Fibroblast of the aortic adventitia (primary cell): ENCODE measurements around the gene PTMA. TPM values are rescaled to one million over a fixed set of nuclear protein-coding genes. Genes with fewer than 3 reads are reported as not detected.
"Not testable (repeated sequence)": the region's sequence is repeated elsewhere in the genome, so short reads cannot be mapped to it uniquely, and the experiment has no call there.

Experiments used
- DNase-seq: peaks from one replicate; pipeline ENCODE4 v3.0.0-alpha.2; 2010; ENCODE audit warnings: low read depth
- H3K4me3 ChIP-seq: 2 replicates; pipeline ENCODE4 v1.5.1; 2011; ENCODE audit warnings: low read depth, mild to moderate bottlenecking, control low read depth, low read length, moderate library complexity
- CTCF ChIP-seq: IDR thresholded peaks from 2 replicates; pipeline ENCODE4 v1.5.1; 2011; ENCODE audit warnings: mild to moderate bottlenecking, low read length, control low read depth, inconsistent platforms; ENCODE audit not compliant: insufficient read depth
- total RNA-seq: library from RNA; depleted of rRNA; stranded (reverse); fragments of >200 nt; gene quantifications from 2 replicates; pipeline ENCODE4 v1.2.3, GENCODE V29; 2012; ENCODE audit warnings: low replicate concordance

The PTMA gene
- total RNA-seq: 893 and 2,614 TPM in 2 replicates

- peak; percentile 100 for DNase-seq
- peak within 1 kb of the TSS; percentile 84 for H3K4me3 ChIP-seq
- TF ChIP-seq CTCF: no peak
Measured at GRCh38 chr2:231707927-231708772, at the start of gene PTMA. PTMA (plus strand) TSS chr2:231708525; CDS start chr2:231708707, 182 bp downstream.

- DNase-seq, H3K4me3 ChIP-seq: not testable (repeated sequence)
Measured at GRCh38 chr2:231660073-231660472, 48.3 kb upstream of the PTMA start.

GRCh38 chr2:231660860-231661259 lies 47.5 kb upstream of the PTMA start:
- no peak for TF ChIP-seq CTCF
- H3K4me3 ChIP-seq: no peak overlapping the region
- no peak for DNase-seq

GRCh38 chr2:231661422-231662027 lies 46.8 kb upstream of the PTMA start:
- DNase-seq: no peak
- peak overlapping the region; percentile 50 for H3K4me3 ChIP-seq
- TF ChIP-seq CTCF: no peak

- DNase-seq: peak; percentile 97
- H3K4me3 ChIP-seq: peak overlapping the region; percentile 57
- no peak for TF ChIP-seq CTCF
Measured at GRCh38 chr2:231662028-231662810, 46.1 kb upstream of the PTMA start.

- H3K4me3 ChIP-seq: peak overlapping the region; percentile 57
- DNase-seq: no peak
- no peak for TF ChIP-seq CTCF
Measured at GRCh38 chr2:231662811-231663457, 45.4 kb upstream of the PTMA start.
